ENCODE data around the gene PPP1CB. TPM values are rescaled to one million over a fixed set of nuclear protein-coding genes. Genes with fewer than 3 reads are reported as not detected.
A peak's percentile ranks its signal among the peaks of the same experiment; 100 is the strongest.

The PPP1CB gene
- total and polyA plus RNA-seq, 12 donors, result 81.8 to 525 (median 418) TPM

- WGBS, 2 donors, result 80 to 93% methylated on average over 5 of the region's 5 CpGs
- Histone ChIP-seq H3K27ac (no peak overlapping the region), H3K36me3 (no peaks in the 10 kb centered on the region), H3K4me3 (no peak overlapping the region), H3K27me3 (no peaks in the 10 kb centered on the region), H3K9me3 (no peaks in the 10 kb centered on the region), H3K4me1 (peaks cover 11 to 99% (median 92%) of the 10 kb centered on the region in 9 donors)
- intact Hi-C loops (cut with DNase I), result no loop called here
- ATAC-seq (no peak), DNase-seq (no peak)
- TF ChIP-seq CTCF (IDR thresholded peaks at IDR 0.05), result no peak
These were observed 17.3 kb downstream of the PPP1CB start for GRCh38 chr2:28768952-28769351.

DNA sequence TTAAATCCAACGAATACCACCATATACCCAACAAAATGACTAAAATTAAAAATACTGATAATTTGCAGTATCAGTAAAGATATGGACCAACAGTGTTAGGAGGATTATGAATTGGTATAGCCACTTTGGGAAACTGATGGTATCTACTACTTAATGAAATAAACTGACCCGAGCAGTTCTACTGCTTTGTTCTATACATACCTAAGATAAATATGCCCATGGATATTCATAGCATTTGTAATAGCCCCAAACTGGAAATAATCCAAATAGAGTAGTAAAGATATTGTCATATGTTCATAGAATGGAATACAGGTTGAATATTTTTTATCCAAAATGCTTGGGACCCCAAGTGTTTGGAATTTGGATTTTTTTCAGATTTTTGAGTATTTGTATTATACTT is 20.7 kb downstream of the PPP1CB start:
- no peak for TF ChIP-seq CTCF (IDR thresholded peaks at IDR 0.05)
- ATAC-seq (no peak), DNase-seq (no peak)
- Histone ChIP-seq H3K9me3 (no peaks in the 10 kb centered on the region), H3K27ac (no peak overlapping the region), H3K4me3 (no peak overlapping the region), H3K36me3 (peaks cover 0 to 9% (median 3%) of the 10 kb centered on the region in 9 donors), H3K4me1 (peaks cover 9 to 97% (median 91%) of the 10 kb centered on the region in 9 donors), H3K27me3 (no peaks in the 10 kb centered on the region)
- intact Hi-C loops (cut with DNase I), result no loop called here
- WGBS, 2 donors, result 69 to 73% methylated on average over 2 of the region's 2 CpGs

GRCh38 chr2:28776471-28776870 is 24.8 kb downstream of the PPP1CB start:
- Histone ChIP-seq H3K4me1 (peaks cover under 1 to 70% (median 55%) of the 10 kb centered on the region in 9 donors), H3K36me3 (peaks cover 0 to 50% (median 32%) of the 10 kb centered on the region in 9 donors), H3K9me3 (no peaks in the 10 kb centered on the region), H3K27ac (no peak overlapping the region), H3K4me3 (no peak overlapping the region), H3K27me3 (no peaks in the 10 kb centered on the region)
- intact Hi-C loops (cut with DNase I), result no loop called here
- no peak for TF ChIP-seq CTCF (IDR thresholded peaks at IDR 0.05)
- no peak for DNase-seq
- ATAC-seq, result no peak
- WGBS, 2 donors, result 70 to 74% methylated on average over 6 of the region's 6 CpGs

DNA sequence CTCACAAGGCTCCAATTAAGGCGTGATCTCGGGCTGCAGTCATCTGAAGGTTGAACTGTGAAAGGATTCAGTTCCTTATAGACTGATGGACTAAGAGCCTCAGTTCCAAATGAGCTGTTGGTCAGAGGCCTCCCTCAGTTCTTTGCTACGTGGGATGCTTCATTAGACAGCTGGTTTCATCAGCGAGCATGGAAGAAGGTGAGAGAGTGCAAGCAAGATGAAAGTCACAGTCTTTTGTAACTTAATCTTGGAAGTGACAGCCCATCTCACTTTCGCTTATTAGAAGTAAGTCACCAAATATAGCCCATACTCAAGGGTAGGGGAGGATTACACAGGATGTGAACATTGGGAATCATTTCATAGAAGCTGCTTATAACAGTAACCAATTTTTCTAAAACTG is 26.8 kb downstream of the PPP1CB start:
- no peak for TF ChIP-seq CTCF (IDR thresholded peaks at IDR 0.05)
- H3K4me3 ChIP-seq, result no peak overlapping the region
- no peak overlapping the region for H3K27ac ChIP-seq
- intact Hi-C loops (cut with DNase I), result no loop called here
- no peaks in the 10 kb centered on the region for H3K27me3 ChIP-seq
- ATAC-seq (peak in 1 of 8 donors; percentile 18), DNase-seq (no peak)
- no peaks in the 10 kb centered on the region for H3K9me3 ChIP-seq
- 76 to 82% methylated on average over 5 of the region's 5 CpGs for WGBS, 2 donors
- H3K4me1 ChIP-seq, result peaks cover 0 to 51% (median 35%) of the 10 kb centered on the region in 9 donors
- H3K36me3 ChIP-seq, result peaks cover 0 to 70% (median 49%) of the 10 kb centered on the region in 9 donors

Measured in heart right ventricle (tissue), 16 donors.